NCI-H345 treated with DMSO at 0.1 percent for 48 hours (cell line): ENCODE results near the gene DIP2A.

Experiments used
- DNase-seq: peaks from one replicate; lab custom pipeline; 2025; ENCODE audit not compliant: unreplicated experiment; lab: John Stamatoyannopoulos, UW

DIP2A gene

DNA sequence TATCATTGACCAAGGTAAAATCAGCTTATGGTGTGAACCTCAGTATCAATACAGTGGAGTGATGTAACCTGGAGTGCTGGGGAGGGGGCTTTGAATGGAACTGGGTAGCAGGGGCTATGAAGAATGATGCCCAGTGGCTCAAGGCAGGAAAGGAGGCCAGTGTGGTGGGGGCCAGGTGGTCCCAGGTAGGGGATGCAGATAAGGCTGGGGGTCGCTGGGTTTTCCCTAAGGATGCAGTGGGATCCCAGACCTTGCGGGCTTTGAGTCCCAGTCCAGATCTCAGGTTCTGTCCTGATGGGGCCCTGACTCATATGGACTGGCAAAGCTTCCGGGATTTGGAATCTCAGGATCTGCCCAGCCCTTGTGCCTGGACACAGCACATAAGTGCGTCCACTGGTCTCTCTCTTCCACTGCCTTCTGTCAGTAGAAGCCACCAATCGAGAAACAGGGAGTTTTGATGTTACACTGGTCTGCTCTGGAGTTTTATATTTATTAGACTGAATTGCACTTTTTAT, 94.2 kb downstream of the DIP2A start:
- DNase-seq: no peak

- DNase-seq: no peak
Measured at GRCh38 chr21:46553993-46554392, 95.3 kb downstream of the DIP2A start.

DNA sequence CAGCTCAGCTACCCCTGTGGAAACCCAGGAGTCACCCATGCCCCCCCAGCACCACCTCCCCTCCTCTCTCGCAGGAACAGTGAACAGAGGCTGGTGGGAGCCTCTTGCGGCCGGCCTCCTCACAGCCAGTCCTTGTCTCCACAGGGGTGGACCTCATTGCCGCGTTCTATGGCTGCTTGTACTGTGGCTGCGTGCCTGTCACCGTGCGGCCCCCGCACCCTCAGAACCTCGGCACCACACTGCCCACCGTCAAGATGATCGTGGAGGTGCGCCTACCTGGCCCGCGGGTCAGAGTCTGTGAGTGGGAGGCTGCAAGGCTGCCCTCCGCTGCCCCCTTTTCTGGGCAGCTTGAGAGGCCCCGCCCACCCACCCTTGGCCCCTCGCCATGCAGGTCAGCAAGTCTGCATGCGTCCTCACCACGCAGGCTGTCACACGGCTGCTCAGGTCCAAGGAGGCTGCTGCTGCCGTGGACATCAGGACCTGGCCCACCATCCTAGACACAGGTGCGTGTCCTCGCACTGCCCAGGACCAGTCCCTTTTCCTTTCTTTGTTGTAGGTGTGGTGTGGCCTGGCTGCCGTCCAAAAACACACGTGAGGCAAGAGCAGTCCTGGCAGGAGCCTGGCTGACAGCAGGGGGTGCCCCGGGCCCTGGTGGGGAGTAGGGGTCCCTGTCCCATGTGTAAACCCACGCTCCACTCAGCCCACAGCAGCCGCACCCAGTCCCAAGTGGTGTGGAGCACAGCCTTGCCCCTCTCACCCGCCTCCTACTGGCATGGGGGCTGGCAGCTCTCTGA, 95.9 kb downstream of the DIP2A start:
- DNase-seq: no peak

GRCh38 chr21:46555225-46555617, 96.5 kb downstream of the DIP2A start:
- no peak for DNase-seq

DNA sequence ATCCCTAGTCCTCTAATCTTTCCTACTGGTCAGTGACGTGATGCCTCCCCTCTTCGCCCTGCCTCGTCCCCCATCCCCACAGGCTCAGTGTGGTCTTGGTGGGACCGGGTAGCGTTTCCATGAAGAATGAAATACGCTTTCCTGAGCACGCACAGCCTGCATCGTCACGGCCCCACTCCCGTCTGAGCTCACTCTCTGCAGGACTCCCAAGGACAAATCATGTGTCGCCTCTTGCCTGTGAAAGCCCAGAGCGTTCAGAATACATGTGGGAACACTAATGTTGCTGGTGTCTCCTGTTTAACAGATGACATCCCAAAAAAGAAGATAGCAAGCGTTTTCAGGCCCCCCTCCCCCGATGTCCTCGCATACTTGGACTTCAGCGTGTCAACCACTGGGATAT, 97.0 kb downstream of the DIP2A start:
- DNase-seq: no peak

- no peak for DNase-seq
Measured at GRCh38 chr21:46556802-46557201, 98.1 kb downstream of the DIP2A start.

DNA sequence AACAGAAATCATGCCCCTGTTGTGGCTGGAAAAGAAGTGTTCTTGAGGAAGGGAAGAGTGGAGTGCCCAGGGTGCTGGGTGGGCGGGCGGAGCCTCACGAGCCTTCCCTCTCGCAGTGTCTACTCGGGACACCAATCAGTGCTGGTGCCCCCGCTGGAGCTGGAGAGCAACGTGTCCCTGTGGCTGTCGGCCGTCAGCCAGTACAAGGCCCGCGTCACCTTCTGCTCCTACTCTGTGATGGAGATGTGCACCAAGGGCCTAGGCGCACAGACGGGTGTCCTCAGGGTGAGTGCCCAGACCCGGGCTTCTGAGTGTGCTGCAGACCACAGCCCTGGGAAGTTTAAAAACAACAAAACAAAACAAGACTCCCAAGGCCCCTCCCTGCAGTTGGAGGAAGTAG, 98.8 kb downstream of the DIP2A start:
- no peak for DNase-seq

GRCh38 chr21:46557919-46558392, 99.3 kb downstream of the DIP2A start:
- no peak for DNase-seq

DNA sequence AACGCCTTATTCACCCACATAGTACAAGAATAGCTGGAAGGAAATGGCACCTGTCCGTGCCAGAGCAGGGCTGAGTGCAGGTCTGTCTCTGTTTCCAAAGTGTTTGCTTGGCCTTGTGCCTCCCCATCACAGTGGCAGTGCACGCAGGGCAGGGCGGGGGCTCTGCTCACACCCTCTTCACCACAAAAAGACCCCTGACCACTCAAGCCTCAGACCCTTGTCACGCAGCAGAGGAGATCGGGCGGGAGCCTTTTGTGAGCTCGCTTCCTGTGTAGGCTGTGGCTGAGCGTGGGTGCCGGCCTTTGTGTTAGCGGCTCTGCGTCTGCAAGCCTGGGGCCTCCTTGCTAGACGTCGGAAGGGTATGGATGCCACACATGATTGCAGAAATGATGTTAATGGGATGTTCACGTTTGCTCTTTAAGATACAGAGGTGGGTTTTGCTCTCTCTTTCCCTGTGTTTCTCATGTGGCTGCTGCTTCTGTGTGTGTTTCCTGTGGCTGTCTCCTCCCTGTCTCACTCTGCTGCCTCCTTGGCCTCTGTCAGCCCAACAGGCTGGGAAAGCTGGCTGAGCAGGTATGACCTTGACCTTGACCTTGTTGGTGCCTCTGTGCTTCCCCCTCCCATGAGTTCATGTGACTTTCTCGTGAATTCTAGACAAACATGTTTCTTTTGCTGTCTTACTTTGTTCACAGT, 100.7 kb downstream of the DIP2A start:
- DNase-seq: no peak

- no peak for DNase-seq
Measured at GRCh38 chr21:46560568-46561444, 102.1 kb downstream of the DIP2A start.

GRCh38 chr21:46561445-46562090, 102.9 kb downstream of the DIP2A start:
- no peak for DNase-seq

- DNase-seq: no peak
Measured at GRCh38 chr21:46562472-46562871, 103.8 kb downstream of the DIP2A start.

DNA sequence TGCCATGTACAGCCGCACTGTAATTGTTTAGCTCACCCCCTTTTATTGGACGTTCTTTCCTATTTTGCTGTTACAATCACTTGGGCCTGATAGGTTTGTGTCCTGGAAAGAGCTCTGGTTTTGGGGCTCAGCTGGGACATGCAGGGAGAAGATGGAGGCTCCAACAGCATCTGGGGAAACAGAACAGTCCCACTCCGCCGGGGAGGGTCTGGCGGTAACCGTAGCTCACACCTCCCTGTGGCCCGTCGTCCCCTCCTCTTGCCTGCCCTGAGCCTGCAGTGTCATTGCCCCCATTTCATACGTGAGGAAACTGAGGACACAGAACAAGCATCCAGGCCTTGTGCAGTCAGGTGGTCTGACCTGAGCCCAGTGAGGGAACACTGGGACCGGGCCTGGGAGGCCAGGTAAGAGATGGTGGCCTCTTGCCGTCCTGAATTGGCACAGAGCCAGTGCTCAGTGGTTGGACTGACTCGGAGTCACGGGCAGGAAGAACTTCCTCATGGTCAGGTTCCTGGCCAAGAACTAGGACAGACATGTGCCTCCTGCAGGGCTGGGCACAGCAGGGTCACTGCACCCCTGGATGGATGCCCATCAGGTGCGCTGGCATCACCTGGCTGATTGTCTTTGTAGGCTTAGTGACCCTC, 104.4 kb downstream of the DIP2A start:
- DNase-seq: no peak

DNA sequence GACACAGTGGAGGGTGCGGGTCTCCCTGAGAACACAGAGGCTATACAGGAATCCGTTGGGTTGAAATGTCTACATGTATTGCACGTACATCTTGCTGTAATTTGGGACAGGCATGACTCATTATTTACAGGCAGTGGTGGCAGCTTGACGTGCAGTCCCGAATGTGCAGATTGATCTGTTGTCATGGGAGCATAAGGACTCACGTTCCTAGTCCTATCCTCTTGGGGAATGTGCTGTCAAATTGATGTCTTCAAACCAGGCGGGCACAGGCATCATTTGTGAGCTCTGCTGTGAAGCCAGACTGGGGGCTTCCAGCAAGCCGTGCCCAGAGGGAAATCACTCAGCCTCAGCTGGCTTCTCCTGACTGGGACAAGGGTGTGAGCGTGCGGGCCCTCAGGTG, 105.7 kb downstream of the DIP2A start:
- no peak for DNase-seq

DNA sequence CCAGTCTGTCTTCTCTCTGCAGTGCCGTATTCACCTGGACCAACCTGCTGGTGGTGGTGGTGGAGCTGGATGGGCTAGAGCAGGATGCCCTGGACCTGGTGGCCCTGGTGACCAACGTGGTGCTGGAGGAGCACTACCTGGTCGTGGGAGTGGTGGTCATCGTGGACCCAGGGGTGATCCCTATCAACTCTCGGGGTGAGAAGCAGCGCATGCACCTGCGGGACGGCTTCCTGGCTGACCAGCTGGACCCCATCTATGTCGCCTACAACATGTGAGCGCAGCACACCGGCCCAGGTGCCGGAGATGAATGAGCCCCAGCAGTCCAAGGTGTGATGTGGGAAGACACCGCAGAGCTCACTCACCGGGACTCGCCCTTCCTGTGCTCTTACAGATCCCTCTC, 108.7 kb downstream of the DIP2A start:
- no peak for DNase-seq

DNA sequence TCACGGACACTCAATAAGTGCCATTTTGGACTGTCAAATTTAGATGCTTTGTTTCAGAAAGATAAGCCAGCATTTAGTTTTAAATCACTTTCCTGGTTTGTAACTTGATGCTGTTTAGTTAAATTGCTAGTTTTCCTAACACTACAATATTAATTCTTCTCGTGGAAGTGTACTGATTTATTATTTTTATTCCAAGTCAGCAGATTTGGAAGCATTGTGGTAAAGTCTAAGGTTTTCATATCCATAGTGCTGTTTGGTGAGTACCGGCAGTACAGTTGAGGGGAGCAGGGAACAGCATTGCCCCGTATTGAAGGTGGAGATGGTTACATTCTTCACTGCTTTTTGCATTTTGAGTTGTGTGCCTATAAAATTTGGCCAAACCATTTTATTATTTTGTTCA, 109.9 kb downstream of the DIP2A start:
- no peak for DNase-seq

DNA sequence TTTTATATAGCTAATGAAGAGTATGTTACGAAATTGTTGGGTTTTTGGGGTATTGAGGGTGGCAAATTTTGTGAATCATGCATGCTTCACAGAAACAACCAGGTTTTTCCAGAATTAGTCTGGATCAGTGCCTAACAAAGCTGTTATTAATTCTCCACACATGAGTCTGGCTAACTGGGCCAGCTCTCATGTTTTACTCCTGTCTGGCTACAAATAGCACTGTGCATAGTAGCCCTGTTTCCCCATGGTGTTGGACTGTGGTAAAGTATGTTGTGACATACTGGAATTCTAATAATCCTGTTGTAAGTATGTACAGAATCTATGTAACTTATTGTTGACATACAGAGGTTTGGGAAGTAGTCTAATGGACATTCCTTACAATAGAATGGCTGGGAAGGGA, 110.4 kb downstream of the DIP2A start:
- no peak for DNase-seq

GRCh38 chr21:46570119-46570518, 111.4 kb downstream of the DIP2A start:
- DNase-seq: no peak

DNA sequence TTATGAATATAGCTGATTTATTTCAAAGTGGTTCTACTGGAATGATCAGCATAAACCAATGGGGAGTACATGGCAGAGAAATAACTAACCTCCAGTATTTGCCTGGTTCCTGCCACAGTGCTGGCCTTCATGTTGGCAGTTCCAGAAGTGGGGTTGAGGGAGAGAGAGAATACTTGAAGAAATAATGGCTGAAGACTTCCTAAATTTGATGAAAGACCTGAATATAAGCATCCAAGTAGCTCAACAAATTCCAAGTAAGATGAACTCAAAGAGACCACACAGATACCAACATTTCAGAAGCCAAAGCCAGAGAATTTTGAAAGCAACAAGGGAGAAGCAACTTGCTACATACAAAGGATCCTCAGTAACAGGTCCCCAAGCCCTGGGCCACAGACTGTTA, 111.9 kb downstream of the DIP2A start:
- no peak for DNase-seq

- no peak for DNase-seq
Measured at GRCh38 chr21:46572850-46573249, 114.2 kb downstream of the DIP2A start.
